GM19438 (cell line): ENCODE results near the gene NCAPD2.
A peak's percentile ranks its signal among the peaks of the same experiment; 100 is the strongest.
"Not testable (repeated sequence)": the region's sequence is repeated elsewhere in the genome, so short reads cannot be mapped to it uniquely, and the experiment has no call there.

Experiments
- ATAC-seq: cut with Tn5 transposase; IDR thresholded peaks from one replicate; pipeline ENCODE4 v1.9.1; 2021; ENCODE audit warnings: low read depth; ENCODE audit not compliant: unreplicated experiment

The NCAPD2 gene

GRCh38 chr12:6532051-6532926 is 38.4 kb downstream of the NCAPD2 start:
- ATAC-seq: no peak

DNA sequence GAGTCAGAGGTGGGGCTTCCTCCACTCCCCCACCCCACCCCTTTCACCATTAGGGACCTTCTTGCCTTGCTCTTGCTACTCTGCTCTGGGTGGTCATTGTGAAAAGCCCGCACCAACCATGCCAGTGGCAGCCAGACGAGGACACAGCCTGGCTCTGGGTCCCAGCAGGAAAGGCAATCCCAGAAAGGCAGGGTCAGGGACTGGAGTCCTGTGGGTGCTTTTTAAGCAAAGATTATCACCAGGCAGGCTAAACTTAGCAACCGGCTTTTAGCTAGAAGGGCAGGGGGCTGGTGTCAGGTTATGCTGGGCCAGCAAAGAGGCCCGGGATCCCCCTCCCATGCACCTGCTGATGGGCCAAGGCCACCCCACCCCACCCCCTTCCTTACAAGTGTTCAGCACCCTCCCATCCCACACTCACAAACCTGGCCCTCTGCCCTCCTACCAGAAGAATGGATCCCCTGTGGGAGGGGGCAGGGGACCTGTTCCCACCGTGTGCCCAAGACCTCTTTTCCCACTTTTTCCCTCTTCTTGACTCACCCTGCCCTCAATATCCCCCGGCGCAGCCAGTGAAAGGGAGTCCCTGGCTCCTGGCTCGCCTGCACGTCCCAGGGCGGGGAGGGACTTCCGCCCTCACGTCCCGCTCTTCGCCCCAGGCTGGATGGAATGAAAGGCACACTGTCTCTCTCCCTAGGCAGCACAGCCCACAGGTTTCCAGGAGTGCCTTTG is 39.2 kb downstream of the NCAPD2 start:
- peak; percentile 22 for ATAC-seq

DNA sequence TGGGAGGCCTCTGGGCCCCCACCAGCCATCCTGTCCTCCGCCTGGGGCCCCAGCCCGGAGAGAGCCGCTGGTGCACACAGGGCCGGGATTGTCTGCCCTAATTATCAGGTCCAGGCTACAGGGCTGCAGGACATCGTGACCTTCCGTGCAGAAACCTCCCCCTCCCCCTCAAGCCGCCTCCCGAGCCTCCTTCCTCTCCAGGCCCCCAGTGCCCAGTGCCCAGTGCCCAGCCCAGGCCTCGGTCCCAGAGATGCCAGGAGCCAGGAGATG is 39.7 kb downstream of the NCAPD2 start:
- peak; percentile 9 for ATAC-seq

- ATAC-seq: peak; percentile 56
Observed at GRCh38 chr12:6533923-6534694, 40.2 kb downstream of the NCAPD2 start, which contains the start of gene GAPDH. Gene GAPDH, plus strand, starts transcription at chr12:6534517. Its CDS starts 316 bp downstream, at chr12:6534833.

DNA sequence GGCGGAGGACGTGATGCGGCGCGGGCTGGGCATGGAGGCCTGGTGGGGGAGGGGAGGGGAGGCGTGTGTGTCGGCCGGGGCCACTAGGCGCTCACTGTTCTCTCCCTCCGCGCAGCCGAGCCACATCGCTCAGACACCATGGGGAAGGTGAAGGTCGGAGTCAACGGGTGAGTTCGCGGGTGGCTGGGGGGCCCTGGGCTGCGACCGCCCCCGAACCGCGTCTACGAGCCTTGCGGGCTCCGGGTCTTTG is 40.7 kb downstream of the NCAPD2 start:
- no peak for ATAC-seq

GRCh38 chr12:6534945-6535696 is 41.2 kb downstream of the NCAPD2 start:
- no peak for ATAC-seq

DNA sequence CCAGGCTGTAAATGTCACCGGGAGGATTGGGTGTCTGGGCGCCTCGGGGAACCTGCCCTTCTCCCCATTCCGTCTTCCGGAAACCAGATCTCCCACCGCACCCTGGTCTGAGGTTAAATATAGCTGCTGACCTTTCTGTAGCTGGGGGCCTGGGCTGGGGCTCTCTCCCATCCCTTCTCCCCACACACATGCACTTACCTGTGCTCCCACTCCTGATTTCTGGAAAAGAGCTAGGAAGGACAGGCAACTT is 41.7 kb downstream of the NCAPD2 start:
- no peak for ATAC-seq

DNA sequence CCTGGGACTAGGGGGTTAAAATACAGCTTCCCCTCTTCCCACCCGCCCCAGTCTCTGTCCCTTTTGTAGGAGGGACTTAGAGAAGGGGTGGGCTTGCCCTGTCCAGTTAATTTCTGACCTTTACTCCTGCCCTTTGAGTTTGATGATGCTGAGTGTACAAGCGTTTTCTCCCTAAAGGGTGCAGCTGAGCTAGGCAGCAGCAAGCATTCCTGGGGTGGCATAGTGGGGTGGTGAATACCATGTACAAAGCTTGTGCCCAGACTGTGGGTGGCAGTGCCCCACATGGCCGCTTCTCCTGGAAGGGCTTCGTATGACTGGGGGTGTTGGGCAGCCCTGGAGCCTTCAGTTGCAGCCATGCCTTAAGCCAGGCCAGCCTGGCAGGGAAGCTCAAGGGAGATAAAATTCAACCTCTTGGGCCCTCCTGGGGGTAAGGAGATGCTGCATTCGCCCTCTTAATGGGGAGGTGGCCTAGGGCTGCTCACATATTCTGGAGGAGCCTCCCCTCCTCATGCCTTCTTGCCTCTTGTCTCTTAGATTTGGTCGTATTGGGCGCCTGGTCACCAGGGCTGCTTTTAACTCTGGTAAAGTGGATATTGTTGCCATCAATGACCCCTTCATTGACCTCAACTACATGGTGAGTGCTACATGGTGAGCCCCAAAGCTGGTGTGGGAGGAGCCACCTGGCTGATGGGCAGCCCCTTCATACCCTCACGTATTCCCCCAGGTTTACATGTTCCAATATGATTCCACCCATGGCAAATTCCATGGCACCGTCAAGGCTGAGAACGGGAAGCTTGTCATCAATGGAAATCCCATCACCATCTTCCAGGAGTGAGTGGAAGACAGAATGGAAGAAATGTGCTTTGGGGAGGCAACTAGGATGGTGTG is 42.3 kb downstream of the NCAPD2 start:
- no peak for ATAC-seq

DNA sequence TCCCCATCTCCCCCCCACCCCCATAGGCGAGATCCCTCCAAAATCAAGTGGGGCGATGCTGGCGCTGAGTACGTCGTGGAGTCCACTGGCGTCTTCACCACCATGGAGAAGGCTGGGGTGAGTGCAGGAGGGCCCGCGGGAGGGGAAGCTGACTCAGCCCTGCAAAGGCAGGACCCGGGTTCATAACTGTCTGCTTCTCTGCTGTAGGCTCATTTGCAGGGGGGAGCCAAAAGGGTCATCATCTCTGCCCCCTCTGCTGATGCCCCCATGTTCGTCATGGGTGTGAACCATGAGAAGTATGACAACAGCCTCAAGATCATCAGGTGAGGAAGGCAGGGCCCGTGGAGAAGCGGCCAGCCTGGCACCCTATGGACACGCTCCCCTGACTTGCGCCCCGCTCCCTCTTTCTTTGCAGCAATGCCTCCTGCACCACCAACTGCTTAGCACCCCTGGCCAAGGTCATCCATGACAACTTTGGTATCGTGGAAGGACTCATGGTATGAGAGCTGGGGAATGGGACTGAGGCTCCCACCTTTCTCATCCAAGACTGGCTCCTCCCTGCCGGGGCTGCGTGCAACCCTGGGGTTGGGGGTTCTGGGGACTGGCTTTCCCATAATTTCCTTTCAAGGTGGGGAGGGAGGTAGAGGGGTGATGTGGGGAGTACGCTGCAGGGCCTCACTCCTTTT is 43.1 kb downstream of the NCAPD2 start:
- no peak for ATAC-seq

- not testable (repeated sequence) for ATAC-seq
Observed at GRCh38 chr12:6537580-6538419, 43.9 kb downstream of the NCAPD2 start.

- ATAC-seq: no peak
Observed at GRCh38 chr12:6538420-6539313, 44.8 kb downstream of the NCAPD2 start.

GRCh38 chr12:6539314-6539682 is 45.4 kb downstream of the NCAPD2 start:
- ATAC-seq: no peak

GRCh38 chr12:6539707-6540134 is 45.8 kb downstream of the NCAPD2 start:
- ATAC-seq: no peak

DNA sequence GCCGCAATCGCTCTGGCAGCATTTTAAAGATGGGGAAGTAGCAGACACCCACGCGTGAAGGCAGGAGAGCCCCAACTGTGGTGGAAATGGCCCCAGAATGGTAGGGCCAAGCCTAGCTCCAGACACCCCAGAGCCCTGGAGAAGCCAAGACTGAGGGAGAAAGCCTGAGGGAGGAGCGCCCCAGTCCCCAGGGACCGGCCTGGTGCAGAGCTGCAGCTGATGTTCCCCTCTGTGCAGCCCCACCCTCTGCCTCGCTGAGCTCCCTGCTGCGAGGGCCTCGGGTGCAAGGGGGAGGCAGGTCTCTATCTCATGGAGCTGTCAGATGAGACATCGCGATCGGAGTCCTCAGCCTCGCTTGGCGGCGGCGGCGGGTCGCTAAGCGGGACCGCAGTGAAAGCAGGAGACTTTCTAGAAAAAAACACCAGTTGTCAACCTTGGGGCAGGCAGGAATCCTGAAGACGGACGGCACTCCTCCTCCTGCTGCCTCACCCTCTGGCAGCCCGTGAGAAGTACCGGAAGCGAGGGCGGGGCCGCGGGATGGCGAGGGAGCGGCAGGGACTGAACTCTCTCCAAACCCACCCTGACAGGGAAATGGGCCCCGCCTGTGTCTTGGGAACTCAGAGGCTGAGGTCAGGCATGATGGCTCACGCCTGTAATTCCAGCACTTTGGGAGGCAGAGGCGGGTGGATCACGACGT is 46.4 kb downstream of the NCAPD2 start:
- no peak for ATAC-seq

DNA sequence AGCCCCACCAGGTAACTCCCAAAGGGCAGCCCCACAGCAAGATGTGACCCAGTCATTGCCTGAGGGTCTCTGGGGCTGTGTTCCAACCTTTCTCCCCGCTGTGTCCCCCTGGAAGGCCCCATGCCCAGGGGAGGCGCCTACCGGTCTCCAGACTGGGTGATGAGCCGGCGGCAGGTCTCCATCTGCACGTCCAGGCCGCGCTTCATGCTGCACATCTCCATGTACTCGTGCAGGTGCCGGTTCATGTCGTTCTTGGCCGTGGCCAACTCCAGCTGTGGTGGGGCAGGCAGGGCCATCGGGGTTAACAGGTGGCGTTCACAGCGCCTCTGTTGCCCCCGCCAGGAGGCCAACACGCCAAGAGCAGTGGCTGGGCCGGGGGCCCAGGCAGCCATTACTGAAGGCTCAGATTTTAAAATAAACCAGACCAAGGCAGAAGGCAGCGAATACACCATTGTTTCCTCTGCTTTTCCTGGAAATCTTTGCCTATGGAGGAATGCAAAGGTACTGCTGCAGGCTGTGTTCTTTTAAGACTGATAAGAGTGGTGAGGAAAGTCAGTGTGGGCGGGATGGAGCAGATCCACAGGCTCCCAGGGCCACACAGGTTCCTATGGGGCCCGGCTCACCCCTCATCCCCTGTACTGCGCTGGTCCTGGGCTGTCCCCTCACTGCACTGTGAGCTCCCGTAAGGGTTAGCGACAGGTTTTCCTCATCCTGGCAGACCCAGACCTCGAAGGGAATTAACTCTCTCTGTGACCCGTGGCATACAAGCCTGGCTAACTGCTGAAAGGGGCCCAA is 47.7 kb downstream of the NCAPD2 start:
- ATAC-seq: no peak
